Measurements from ENCODE around the gene STXBP3.

DNA sequence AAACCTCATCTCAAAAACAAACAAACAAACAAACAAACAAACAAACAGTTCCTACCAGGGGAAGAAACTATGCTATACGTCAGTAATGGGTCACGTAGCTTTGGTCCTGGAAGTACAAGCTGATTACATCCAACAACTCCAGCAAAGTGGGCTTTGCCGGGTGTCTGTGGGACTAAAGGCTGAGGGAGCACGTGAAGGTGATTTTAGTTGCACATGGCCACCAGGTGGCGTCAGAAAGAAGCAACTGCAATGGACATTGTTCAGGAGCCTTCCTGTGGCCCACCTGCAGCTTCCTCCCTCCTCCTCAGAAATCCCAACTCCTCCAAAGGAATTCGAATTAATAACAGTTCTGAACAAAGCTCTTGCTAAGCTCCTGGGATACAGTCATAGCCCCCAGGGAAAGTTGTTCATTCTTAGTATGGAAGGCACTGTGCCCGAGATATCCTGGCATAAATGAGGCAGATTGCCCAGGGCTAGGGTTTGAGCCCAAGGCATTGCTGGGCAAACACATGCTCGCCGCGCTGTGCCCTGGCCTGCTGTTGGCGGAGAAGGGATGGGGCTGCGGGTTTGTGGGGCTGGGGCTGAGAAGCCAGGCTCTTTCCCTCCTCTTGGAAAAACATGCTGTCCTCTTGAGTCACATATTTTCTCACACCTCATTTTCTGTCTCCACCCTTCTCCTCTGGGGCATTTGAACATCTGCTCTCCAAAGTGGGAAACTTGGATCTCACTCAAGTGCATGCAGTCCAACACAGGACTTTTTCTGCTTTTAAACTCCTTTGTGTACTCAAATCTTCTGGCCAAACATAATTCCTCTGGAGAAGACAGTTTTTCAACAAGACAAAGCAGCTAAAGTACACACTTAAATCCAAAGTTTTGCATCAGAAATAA lies 81.8 kb downstream of the STXBP3 start:
- TF ChIP-seq, protein P1, sequence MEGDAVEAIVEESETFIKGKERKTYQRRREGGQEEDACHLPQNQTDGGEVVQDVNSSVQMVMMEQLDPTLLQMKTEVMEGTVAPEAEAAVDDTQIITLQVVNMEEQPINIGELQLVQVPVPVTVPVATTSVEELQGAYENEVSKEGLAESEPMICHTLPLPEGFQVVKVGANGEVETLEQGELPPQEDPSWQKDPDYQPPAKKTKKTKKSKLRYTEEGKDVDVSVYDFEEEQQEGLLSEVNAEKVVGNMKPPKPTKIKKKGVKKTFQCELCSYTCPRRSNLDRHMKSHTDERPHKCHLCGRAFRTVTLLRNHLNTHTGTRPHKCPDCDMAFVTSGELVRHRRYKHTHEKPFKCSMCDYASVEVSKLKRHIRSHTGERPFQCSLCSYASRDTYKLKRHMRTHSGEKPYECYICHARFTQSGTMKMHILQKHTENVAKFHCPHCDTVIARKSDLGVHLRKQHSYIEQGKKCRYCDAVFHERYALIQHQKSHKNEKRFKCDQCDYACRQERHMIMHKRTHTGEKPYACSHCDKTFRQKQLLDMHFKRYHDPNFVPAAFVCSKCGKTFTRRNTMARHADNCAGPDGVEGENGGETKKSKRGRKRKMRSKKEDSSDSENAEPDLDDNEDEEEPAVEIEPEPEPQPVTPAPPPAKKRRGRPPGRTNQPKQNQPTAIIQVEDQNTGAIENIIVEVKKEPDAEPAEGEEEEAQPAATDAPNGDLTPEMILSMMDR (IDR thresholded peaks at IDR 0.05) = peak; percentile 69 to 92 (median 90)
- TF ChIP-seq POLR2A (IDR thresholded peaks at IDR 0.05) = no peak
- peak; percentile 93 for TF ChIP-seq POLR2AphosphoS5 (IDR thresholded peaks at IDR 0.05)
- TF ChIP-seq EP300 (IDR thresholded peaks at IDR 0.05) = no peak

Measured in gastroesophageal sphincter (tissue), 3 donors.